Tibial nerve (tissue), 4 donors: ENCODE data around the gene VARS1.

Experiments used
- EP300 ChIP-seq, 2 donors: sonication (generic); formaldehyde crosslinking; IDR thresholded peaks; one replicate each; pipeline ENCODE4 v1.6.1; 2017; ENCODE audit warnings: antibody characterized with exemption in 2 of 2, mild to moderate bottlenecking in 1 of 2
- POLR2A ChIP-seq, 2 donors: fragments of 450-650 bp; IDR thresholded peaks; one replicate each; pipeline ENCODE4 v1.6.1; 2017; ENCODE audit warnings: antibody characterized with exemption in 2 of 2, mild to moderate bottlenecking in 2 of 2, moderate library complexity in 2 of 2
- TF ChIP-seq, protein P1 (sequence below), 5 experiments: fragments of 200-600 bp in 3 of 5; fragments of 450-650 bp in 2 of 5; sonication (generic) in 3 of 5; IDR thresholded peaks; one replicate each; pipeline ENCODE4 v1.5.1; 2016 to 2019; ENCODE audit warnings: antibody characterized with exemption in 5 of 5, mild to moderate bottlenecking in 3 of 5, moderate library complexity in 2 of 5

DNA sequence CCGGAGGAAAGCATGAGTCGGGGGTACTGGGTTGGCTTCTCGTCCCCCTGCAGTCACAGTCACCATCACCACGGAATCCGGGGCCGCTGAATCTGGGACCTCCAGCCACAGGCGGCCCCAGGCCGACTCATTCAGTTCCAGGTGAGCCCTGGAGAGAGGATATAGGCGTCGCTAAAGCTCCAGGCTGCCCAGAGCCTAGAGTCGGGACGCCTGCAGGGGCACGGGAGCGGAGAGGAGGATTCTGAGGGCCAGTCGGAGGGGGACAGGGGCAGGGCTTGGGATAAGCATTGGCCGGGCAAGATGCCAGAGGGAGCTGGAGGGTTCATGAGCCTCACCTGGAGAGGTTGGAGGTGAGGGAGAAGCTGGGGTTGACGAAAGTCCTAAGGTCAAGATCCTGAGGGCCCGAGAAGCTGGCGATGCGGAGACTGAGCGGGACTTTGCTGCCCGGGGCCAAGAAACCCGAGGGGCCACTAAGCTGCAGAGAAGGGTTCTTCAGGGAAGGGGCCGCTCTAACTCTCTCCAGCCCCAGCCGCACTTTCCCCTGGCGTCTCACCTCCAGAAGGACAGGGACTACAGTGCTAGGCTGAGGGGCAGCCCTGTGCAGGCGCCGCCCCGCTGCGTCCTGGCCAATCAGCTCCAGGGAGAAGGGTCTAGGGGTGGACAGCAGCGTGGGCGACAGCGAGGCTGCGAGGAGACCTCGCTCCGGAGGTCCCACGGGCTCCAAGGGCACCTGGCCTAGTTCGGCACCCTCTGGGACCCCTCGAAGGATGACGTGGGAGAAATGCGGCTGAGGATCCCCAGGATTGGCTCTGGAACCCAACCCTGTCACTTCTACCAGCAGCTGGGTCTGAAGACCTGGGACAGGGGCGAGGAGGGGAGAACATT is 29.4 kb downstream of the VARS1 start:
- TF ChIP-seq, protein P1, sequence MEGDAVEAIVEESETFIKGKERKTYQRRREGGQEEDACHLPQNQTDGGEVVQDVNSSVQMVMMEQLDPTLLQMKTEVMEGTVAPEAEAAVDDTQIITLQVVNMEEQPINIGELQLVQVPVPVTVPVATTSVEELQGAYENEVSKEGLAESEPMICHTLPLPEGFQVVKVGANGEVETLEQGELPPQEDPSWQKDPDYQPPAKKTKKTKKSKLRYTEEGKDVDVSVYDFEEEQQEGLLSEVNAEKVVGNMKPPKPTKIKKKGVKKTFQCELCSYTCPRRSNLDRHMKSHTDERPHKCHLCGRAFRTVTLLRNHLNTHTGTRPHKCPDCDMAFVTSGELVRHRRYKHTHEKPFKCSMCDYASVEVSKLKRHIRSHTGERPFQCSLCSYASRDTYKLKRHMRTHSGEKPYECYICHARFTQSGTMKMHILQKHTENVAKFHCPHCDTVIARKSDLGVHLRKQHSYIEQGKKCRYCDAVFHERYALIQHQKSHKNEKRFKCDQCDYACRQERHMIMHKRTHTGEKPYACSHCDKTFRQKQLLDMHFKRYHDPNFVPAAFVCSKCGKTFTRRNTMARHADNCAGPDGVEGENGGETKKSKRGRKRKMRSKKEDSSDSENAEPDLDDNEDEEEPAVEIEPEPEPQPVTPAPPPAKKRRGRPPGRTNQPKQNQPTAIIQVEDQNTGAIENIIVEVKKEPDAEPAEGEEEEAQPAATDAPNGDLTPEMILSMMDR (IDR thresholded peaks at IDR 0.05): no peak
- TF ChIP-seq POLR2A (IDR thresholded peaks at IDR 0.05) (no peak), EP300 (IDR thresholded peaks at IDR 0.05) (no peak)
